NCI-H2171 treated with DMSO at 0.1 percent for 48 hours (cell line): ENCODE results near the gene MED13L.

Experiments
- DNase-seq: peaks from one replicate; lab custom pipeline; 2025; lab: John Stamatoyannopoulos, UW

MED13L gene

GRCh38 chr12:115968211-115968610 lies 309.3 kb downstream of the MED13L start:
- DNase-seq = no peak

GRCh38 chr12:115966376-115966775 lies 311.1 kb downstream of the MED13L start:
- no peak for DNase-seq

DNA sequence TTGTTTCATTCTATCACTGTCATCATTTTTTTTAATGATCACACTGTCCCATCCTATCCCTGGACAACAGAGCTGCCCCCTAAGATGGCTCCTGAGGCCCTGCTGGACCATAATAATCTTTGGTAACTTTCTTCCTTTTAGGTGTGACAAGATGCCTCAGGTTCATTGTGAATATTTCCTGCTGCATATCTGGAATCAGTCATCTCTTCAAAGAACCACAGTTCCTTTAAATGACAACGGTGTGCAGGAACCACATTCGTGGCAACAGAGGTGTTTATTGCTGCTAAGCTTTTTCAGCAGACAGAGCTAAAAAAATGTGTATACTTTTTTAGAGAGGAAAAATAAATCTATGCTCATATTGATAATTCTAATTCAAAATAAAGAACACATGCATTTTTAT lies 312.9 kb downstream of the MED13L start:
- DNase-seq = no peak

DNA sequence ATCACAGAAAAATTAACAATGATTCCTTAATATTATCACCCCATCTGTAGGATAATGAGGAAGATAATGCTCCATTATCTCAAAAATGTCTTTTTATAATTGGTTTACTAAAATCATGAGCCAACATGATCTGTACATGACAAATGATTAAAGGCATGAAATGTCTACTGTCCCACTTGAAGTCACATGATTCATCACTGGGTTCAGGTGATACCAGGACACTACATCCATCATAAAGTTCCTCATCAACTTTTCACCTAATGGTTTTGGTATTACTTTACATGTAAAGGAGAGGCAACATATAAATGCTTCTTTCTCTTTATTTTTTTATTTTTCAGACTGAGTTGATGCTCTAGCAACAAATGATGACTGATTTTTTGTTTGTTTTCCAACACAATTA lies 313.3 kb downstream of the MED13L start:
- no peak for DNase-seq

DNA sequence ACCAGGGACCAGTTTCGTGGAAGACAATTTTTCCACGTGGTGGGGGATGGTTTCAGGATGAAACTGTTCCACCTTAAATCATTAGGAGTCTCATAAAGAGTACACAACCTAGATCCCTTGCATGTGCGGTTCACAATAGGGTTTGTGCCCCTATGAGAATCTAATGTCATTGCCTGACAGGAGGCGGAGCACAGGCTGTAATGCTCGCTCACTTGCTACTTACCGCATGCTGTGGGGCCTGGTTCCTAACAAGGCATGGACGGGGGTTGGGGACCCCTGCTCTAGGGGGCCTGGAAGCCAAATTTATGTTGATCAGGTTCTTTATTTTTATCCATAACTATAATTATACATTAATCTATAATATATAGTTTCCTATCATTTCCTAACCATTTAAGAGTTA lies 315.3 kb downstream of the MED13L start:
- DNase-seq = no peak

- DNase-seq = no peak
Measured at GRCh38 chr12:115960868-115961802, 316.4 kb downstream of the MED13L start.

DNA sequence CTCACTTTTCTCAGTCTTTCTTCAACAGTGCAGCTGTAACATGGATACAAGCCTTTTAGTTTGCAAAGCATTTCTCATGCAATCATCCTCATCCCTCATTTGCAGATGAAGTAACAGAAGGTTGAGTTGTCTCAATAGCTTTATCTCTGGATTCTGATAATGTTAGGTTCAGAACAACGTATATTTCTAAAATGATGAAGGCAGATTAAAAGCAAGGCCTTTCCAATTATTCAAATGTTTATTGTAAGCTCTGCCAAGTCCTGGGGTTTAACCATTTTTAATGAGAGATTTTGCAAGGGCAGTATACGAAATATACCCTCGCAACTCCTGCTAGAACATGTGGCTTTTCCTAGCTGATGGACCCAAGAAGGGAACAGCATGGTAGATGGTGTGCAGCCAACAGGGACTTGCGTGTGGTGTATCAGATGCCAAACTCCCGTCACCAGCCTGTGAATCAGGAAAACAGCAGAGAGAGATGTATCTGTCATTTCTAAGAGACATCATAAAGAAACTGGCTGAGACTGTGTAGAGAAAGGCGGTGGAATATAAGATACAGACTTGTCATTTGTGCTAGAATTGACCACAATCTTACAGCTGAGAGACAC lies 319.7 kb downstream of the MED13L start:
- no peak for DNase-seq

DNA sequence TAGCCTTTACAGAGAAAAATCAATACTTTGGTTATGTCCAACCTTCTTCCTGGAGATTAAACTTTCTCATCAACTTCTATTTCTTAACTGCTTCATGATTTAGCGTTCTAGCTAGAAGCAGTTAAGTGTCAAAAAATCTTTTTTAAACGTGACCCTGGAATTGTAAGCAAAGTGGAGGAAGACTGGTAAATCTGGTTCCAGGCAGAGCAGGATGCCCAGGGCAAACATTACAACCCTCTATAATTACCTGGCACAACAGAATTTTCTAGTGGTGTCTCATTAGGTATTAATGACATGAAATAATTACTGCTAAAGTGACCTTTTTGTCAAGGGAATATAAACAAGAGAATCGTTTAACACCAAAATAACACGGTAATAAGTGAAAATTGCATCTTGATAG lies 320.8 kb downstream of the MED13L start:
- DNase-seq = no peak

DNA sequence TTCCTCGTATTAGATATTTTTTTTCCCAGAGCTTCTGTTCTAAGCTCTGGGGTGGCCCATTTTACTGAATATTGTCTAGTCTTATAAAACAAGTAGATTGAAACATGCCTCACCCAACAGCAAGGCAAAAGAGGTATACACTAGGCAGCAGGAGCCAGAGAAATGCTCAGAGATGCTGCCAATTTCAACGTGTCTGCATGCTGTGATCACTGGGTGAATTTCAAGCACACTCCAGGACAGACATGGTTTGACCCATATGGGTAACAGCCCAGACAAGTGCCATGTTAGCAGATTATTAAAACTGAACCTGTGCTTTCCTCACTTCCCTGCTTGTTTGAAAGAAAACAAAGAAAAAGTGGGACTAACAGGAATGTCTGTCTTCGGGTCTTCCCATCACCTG lies 321.3 kb downstream of the MED13L start:
- no peak for DNase-seq

DNA sequence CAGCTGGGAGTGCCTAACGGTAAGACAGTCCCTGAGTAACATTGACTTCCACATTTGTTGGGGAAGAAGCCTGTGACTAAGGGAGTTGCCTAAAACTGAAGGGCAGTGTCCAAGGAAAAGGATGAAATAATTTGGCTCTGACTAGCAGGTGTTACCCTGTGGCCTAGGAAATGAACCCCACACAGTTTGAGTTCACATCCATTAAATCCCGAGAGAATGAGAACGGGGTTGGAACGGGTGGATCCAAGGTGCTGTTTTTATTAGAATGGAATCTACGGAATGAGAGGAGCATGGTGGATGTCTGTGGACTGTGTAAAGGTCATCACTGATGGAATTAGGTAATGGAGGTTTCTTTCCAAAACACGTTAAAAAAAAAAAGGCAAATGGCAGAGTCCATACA lies 324.0 kb downstream of the MED13L start:
- no peak for DNase-seq

- no peak for DNase-seq
Measured at GRCh38 chr12:115953031-115953430, 324.5 kb downstream of the MED13L start.

DNA sequence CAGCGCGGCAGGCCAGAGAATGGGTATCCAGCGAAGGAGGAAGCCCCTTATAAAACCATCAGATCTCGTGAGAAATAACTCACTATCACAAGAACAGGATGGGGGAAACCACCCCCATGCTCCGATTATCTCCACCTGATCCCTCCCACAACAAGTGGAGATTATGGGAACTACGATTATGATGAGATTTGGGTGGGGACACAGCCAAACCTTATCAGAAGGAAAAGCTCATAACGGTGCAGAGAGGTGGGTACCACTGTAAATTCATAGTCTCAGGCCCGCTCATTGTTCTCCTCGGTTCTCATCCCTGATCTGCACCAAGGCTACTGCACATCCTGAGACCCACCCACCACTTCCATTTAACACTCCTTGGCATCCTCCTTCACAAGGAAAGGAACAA lies 326.5 kb downstream of the MED13L start:
- DNase-seq = no peak

DNA sequence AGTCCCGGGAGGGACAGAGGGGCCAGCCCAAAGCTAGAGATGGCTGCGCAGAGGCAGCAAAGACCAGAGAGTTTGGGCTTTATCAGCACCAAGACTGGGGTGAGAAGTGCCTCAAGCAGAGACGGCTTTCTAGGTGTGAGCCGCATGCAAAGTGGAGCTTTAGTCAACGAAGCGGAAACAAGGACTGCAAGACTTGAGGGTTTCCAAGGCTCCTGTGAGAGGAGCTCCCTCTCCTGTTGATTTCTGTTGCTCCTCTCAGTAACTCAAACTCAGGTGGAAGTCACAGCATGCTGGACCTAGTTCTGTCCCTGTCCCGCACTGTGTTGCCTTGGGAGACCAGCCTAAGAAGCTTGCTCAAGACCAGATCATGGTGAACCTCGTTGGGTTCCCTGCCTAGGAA lies 327.8 kb downstream of the MED13L start:
- DNase-seq = no peak

GRCh38 chr12:115947696-115948062 lies 329.8 kb downstream of the MED13L start:
- DNase-seq = no peak

- no peak for DNase-seq
Measured at GRCh38 chr12:115946867-115947695, 330.4 kb downstream of the MED13L start.

DNA sequence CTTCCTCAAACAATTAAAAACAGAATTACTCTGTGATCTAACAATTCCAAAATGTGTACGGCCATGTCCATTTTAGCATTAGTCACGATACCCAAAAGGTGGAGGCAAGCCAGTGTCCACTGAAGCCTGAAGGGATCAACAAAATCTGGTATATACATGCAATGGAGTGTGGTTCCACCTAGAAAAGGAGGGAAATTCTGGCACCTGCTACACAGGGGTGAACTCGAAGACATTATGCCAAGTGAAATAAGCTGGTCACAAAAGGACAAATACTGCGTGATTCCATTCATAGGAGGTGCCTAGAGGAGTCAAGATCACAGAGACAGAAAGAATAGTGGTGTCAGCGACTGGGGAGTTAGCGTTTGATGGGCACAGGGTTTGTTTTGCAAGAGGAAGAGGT lies 331.4 kb downstream of the MED13L start:
- DNase-seq = no peak

DNA sequence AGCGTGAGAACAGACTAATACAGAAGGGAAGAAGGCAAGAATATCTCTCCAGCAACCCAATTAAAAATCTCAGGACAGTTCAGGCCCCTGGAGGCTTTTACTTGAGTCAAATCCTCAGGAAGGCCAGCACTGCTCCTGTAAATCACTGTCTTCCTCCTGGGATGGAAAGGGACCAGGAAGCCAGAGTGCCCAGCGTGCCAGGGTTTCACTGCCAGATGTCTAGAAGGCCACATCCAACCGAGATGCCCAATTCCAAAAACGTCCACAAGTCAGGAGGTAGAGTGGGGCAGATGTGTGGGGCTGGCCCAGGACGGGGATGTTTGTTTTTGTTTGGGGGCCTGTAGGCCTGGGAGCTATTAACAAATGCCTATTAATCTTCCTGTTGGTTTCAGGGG lies 332.0 kb downstream of the MED13L start:
- no peak for DNase-seq

- DNase-seq = no peak
Measured at GRCh38 chr12:115944837-115945490, 332.5 kb downstream of the MED13L start.

GRCh38 chr12:115944392-115944742 lies 333.1 kb downstream of the MED13L start:
- no peak for DNase-seq

GRCh38 chr12:115943630-115944391 lies 333.7 kb downstream of the MED13L start:
- no peak for DNase-seq

GRCh38 chr12:115943310-115943629 lies 334.2 kb downstream of the MED13L start:
- no peak for DNase-seq

- no peak for DNase-seq
Measured at GRCh38 chr12:115942346-115942745, 335.1 kb downstream of the MED13L start.
